CD14-positive monocyte (primary cell): ENCODE data around the gene EPSTI1. TPM values are rescaled to one million over a fixed set of nuclear protein-coding genes. Genes with fewer than 3 reads are reported as not detected.

Experiments used
- DNase-seq, 3 donors: peaks; one replicate each; pipeline ENCODE4 v3.0.0-alpha.2; 2011 to 2022
- H2AFZ ChIP-seq: 2 replicates; pipeline ENCODE4 v1.6.0; 2012; ENCODE audit warnings: mild to moderate bottlenecking, low read depth, low read length, inconsistent platforms; ENCODE audit not compliant: insufficient read depth, poor library complexity, severe bottlenecking
- H3K27ac ChIP-seq, 2 donors: 1 replicate in 1 of 2; 2 replicates in 1 of 2; pipeline ENCODE4 v1.5.1; 2012 to 2013; ENCODE audit warnings: low read length in 2 of 2, control low read depth in 1 of 2, inconsistent platforms in 1 of 2, low read depth in 1 of 2, mild to moderate bottlenecking in 1 of 2
- H3K27me3 ChIP-seq, 2 donors: one replicate each; pipeline versions ENCODE4 v1.6.0 to v1.6.1; 2011 to 2013; ENCODE audit warnings: low read length in 2 of 2; ENCODE audit not compliant: control insufficient read depth in 2 of 2, insufficient read depth in 2 of 2
- H3K36me3 ChIP-seq, 2 donors: replicated peaks in 1 of 2; 1 replicate in 1 of 2; 2 replicates in 1 of 2; pipeline versions ENCODE4 v1.5.1 to v1.6.1; 2012 to 2013; ENCODE audit warnings: low read length in 2 of 2, control low read depth in 1 of 2, inconsistent platforms in 1 of 2, mild to moderate bottlenecking in 1 of 2; ENCODE audit not compliant: insufficient read depth in 2 of 2, control insufficient read depth in 1 of 2
- H3K4me1 ChIP-seq, 2 donors: 1 replicate in 1 of 2; 2 replicates in 1 of 2; pipeline versions ENCODE4 v1.5.1 to v1.6.1; 2012 to 2013; ENCODE audit warnings: low read length in 2 of 2, control low read depth in 1 of 2, inconsistent platforms in 1 of 2, mild to moderate bottlenecking in 1 of 2, moderate library complexity in 1 of 2; ENCODE audit not compliant: insufficient read depth in 2 of 2, control insufficient read depth in 1 of 2
- H3K4me2 ChIP-seq: replicated peaks from 2 replicates; pipeline ENCODE3; 2012; ENCODE audit warnings: low read length, moderate library complexity, mild to moderate bottlenecking; ENCODE audit not compliant: poor library complexity, severe bottlenecking; ENCODE audit errors: extremely low read depth
- H3K4me3 ChIP-seq, 3 experiments: fragments of 200-600 bp in 1 of 3; sonication (generic) in 1 of 3; replicated peaks in 1 of 3; 1 replicate in 2 of 3; 2 replicates in 1 of 3; pipeline ENCODE4 v1.5.1; 2011 to 2013; ENCODE audit warnings: low read length in 3 of 3, mild to moderate bottlenecking in 3 of 3, control low read depth in 2 of 3, low read depth in 2 of 3, inconsistent platforms in 1 of 3, moderate library complexity in 1 of 3
- H3K79me2 ChIP-seq: 2 replicates; pipeline ENCODE4 v1.6.0; 2012; ENCODE audit warnings: mild to moderate bottlenecking, control low read depth, inconsistent platforms, low read length, moderate library complexity; ENCODE audit not compliant: insufficient read depth
- H3K9ac ChIP-seq: 2 replicates; pipeline ENCODE4 v1.6.0; 2017; ENCODE audit warnings: low read length, mild to moderate bottlenecking; ENCODE audit not compliant: insufficient read depth, poor library complexity, severe bottlenecking
- H3K9me3 ChIP-seq, 2 donors: replicated peaks in 1 of 2; 1 replicate in 1 of 2; 2 replicates in 1 of 2; pipeline versions ENCODE4 v1.5.1 to v1.6.1; 2012 to 2013; ENCODE audit warnings: low read length in 2 of 2, control low read depth in 1 of 2; ENCODE audit not compliant: control insufficient read depth in 1 of 2, insufficient read depth in 1 of 2
- H4K20me1 ChIP-seq: 2 replicates; pipeline ENCODE4 v1.6.0; 2012; ENCODE audit warnings: mild to moderate bottlenecking, low read length, control low read depth, moderate library complexity; ENCODE audit not compliant: insufficient read depth
- H3K27ac Mint-ChIP-seq, 7 donors: one replicate each; pipeline ENCODE4 v1.8.0; 2020; ENCODE audit warnings: mild to moderate bottlenecking in 7 of 7, mixed read lengths in 7 of 7, moderate library complexity in 6 of 7, inconsistent platforms in 2 of 7
- H3K27me3 Mint-ChIP-seq, 3 donors: one replicate each; pipeline ENCODE4 v1.8.0; 2021 to 2022; ENCODE audit warnings: low read depth in 3 of 3, mild to moderate bottlenecking in 3 of 3, mixed read lengths in 3 of 3, moderate library complexity in 3 of 3, inconsistent platforms in 1 of 3
- H3K36me3 Mint-ChIP-seq, 2 donors: one replicate each; pipeline ENCODE4 v1.8.0; 2020; ENCODE audit warnings: mixed read lengths in 2 of 2, inconsistent platforms in 1 of 2, mild to moderate bottlenecking in 1 of 2
- H3K4me1 Mint-ChIP-seq: one replicate; pipeline ENCODE4 v1.8.0; 2020; ENCODE audit warnings: mild to moderate bottlenecking, mixed read lengths
- H3K4me3 Mint-ChIP-seq, 2 donors: one replicate each; pipeline ENCODE4 v1.8.0; 2020; ENCODE audit warnings: mild to moderate bottlenecking in 2 of 2, mixed read lengths in 2 of 2, moderate library complexity in 1 of 2
- H3K9me3 Mint-ChIP-seq, 7 donors: one replicate each; pipeline ENCODE4 v1.8.0; 2020 to 2022; ENCODE audit warnings: mixed read lengths in 7 of 7, mild to moderate bottlenecking in 6 of 7, moderate library complexity in 6 of 7, inconsistent platforms in 2 of 7
- CTCF ChIP-seq: fragments of 200-600 bp; IDR thresholded peaks from one replicate; pipeline ENCODE4 v1.8.0; 2022; ENCODE audit warnings: antibody characterized with exemption, mild to moderate bottlenecking
- WGBS: methylation state at CpG from one replicate; pipeline ENCODE4 v1.1.5; 2013; ENCODE audit warnings: missing lambda C conversion rate; ENCODE audit not compliant: insufficient coverage; 5-methylcytosine and 5-hydroxymethylcytosine counted together
- intact Hi-C, 2 donors: fragments of 100-400 bp; cut with micrococcal nuclease; formaldehyde crosslinking; loops; one replicate each; pipeline versions ENCODE4 v1.15.0 to v1.15.1; 2023
- polyA plus RNA-seq, 3 donors: library from polyadenylated mRNA; depleted of rRNA in 1 of 3; unstranded in 2 of 3; stranded (reverse) in 1 of 3; fragments of 300-500 nt in 2 of 3; fragments of >200 nt in 1 of 3; fragmentation: Illumina TruSeq in 2 of 3; gene quantifications; 1 replicate in 2 of 3; 2 replicates in 1 of 3; pipeline ENCODE4 v1.2.3, GENCODE V29; 2012 to 2021

EPSTI1 gene
- polyA plus RNA-seq, 3 donors = 14.6 to 19.9 (median 16.4) TPM

- H3K4me2 ChIP-seq = no peak overlapping the region
- H3K9me3 ChIP-seq = no peaks in the 10 kb centered on the region
- peaks cover 3% of the 10 kb centered on the region for H3K4me1 Mint-ChIP-seq
- no peak for DNase-seq
- H2AFZ ChIP-seq = no peak overlapping the region
- intact Hi-C loops = no loop called here
- H3K27ac Mint-ChIP-seq = no peak overlapping the region
- peaks cover 0 to 2% (median 0%) of the 10 kb centered on the region in 3 donors for H3K27me3 Mint-ChIP-seq
- no peak overlapping the region for H3K9ac ChIP-seq
- WGBS = 93% methylated on average over 2 of the region's 7 CpGs
- H3K36me3 Mint-ChIP-seq = no peaks in the 10 kb centered on the region
- H3K27me3 ChIP-seq = no peaks in the 10 kb centered on the region
- H3K4me3 Mint-ChIP-seq = no peak overlapping the region
- TF ChIP-seq CTCF = no peak
- no peak overlapping the region for H3K4me3 ChIP-seq
- H3K27ac ChIP-seq = no peak overlapping the region
- no peaks in the 10 kb centered on the region for H4K20me1 ChIP-seq
- no peaks in the 10 kb centered on the region for H3K36me3 ChIP-seq
- H3K4me1 ChIP-seq = no peaks in the 10 kb centered on the region
- peaks cover 0 to 5% (median 2%) of the 10 kb centered on the region in 7 donors for H3K9me3 Mint-ChIP-seq
- no peaks in the 10 kb centered on the region for H3K79me2 ChIP-seq
Observed at GRCh38 chr13:42855410-42855809, 136.6 kb downstream of the EPSTI1 start.

- Histone ChIP-seq H3K27ac (no peak overlapping the region), H2AFZ (no peak overlapping the region), H3K27me3 (no peaks in the 10 kb centered on the region), H3K36me3 (no peaks in the 10 kb centered on the region), H3K4me2 (no peak overlapping the region), H3K4me1 (no peaks in the 10 kb centered on the region), H4K20me1 (no peaks in the 10 kb centered on the region), H3K9me3 (no peaks in the 10 kb centered on the region), H3K4me3 (no peak overlapping the region), H3K9ac (no peak overlapping the region), H3K79me2 (no peaks in the 10 kb centered on the region)
- Mint-ChIP-seq H3K4me1 (no peaks in the 10 kb centered on the region), H3K36me3 (no peaks in the 10 kb centered on the region), H3K4me3 (no peak overlapping the region), H3K27me3 (peaks cover 0 to 2% (median 2%) of the 10 kb centered on the region in 3 donors), H3K27ac (no peak overlapping the region), H3K9me3 (peaks cover 0 to 5% (median 2%) of the 10 kb centered on the region in 7 donors)
- DNase-seq = no peak
- intact Hi-C loops = no loop called here
- WGBS = no CpG with 5 or more reads among the region's 3 CpGs
- TF ChIP-seq CTCF = no peak
Observed at GRCh38 chr13:42852136-42852535, 139.9 kb downstream of the EPSTI1 start.
